H1 (cell line): ENCODE results near the gene RSKR. TPM values are rescaled to one million over a fixed set of nuclear protein-coding genes. Genes with fewer than 3 reads are reported as not detected.
A peak's percentile ranks its signal among the peaks of the same experiment; 100 is the strongest.

Source experiments
- FOSL1 ChIP-seq: IDR thresholded peaks from 2 replicates; pipeline ENCODE4 v1.6.1; 2011; ENCODE audit warnings: mild to moderate bottlenecking, low read depth, low read length, moderate library complexity; ENCODE audit not compliant: insufficient read depth
- KDM1A ChIP-seq: fragments of 200-600, 300-600 bp; sonication (generic); IDR thresholded peaks from 2 replicates; pipeline ENCODE4 v1.7.1; 2016; ENCODE audit warnings: mild to moderate bottlenecking, low read length, borderline replicate concordance
- POLR2A ChIP-seq, 2 experiments: IDR thresholded peaks; 1 replicate in 1 of 2; 2 replicates in 1 of 2; pipeline ENCODE4 v1.6.1; 2011; ENCODE audit warnings: low read depth in 2 of 2, low read length in 2 of 2, mild to moderate bottlenecking in 2 of 2; ENCODE audit errors: control extremely low read depth in 1 of 2
- RAD21 ChIP-seq, 2 experiments: IDR thresholded peaks in 1 of 2; conservative IDR thresholded peaks in 1 of 2; 2 replicates each; pipeline ENCODE4 v1.6.1; 2011; ENCODE audit warnings: low read depth in 2 of 2, low read length in 2 of 2, improper control_type of control experiment in 1 of 2, inconsistent platforms in 1 of 2, mild to moderate bottlenecking in 1 of 2, moderate library complexity in 1 of 2
- SIRT6 ChIP-seq: IDR thresholded peaks from one replicate; pipeline ENCODE4 v1.7.1; 2012; ENCODE audit warnings: low read length, inconsistent platforms
- SP1 ChIP-seq: IDR thresholded peaks from 2 replicates; pipeline ENCODE4 v1.6.1; 2011; ENCODE audit warnings: low read depth, low read length
- SP4 ChIP-seq: IDR thresholded peaks from 2 replicates; pipeline ENCODE4 v1.6.1; 2012; ENCODE audit warnings: low read length, inconsistent platforms
- TAF7 ChIP-seq: optimal IDR thresholded peaks from 2 replicates; pipeline ENCODE3; 2011; ENCODE audit warnings: low read depth, mild to moderate bottlenecking, inconsistent platforms, low read length, moderate library complexity, borderline replicate concordance
- polyA plus RNA-seq, 7 experiments: library from polyadenylated mRNA; depleted of rRNA in 3 of 7; stranded (reverse) in 5 of 7; unstranded in 2 of 7; fragments of >200 nt in 5 of 7; fragments of 200-250 nt in 2 of 7; gene quantifications; 1 replicate in 5 of 7; 2 replicates in 1 of 7; 4 replicates in 1 of 7; pipeline versions ENCODE4 v1.2.1 to v1.2.3, GENCODE V29; 2011 to 2013; ENCODE audit warnings: missing spikeins in 2 of 7, mixed read lengths in 2 of 7
- total RNA-seq: library from RNA; stranded (reverse); fragmentation: NEBNext Ultra II Directional; extraction: Animal tissue kit (Norgen Biotek cat#: 25700); gene quantifications from 2 replicates; pipeline ENCODE4 v1.2.1, GENCODE V29; 2021
- TF ChIP-seq, protein P1 (sequence below): fragments of 300-600 bp; sonication (generic); IDR thresholded peaks from 2 replicates; pipeline ENCODE4 v1.7.1; 2012; ENCODE audit warnings: low read length, moderate library complexity, mild to moderate bottlenecking, inconsistent platforms; ENCODE audit not compliant: insufficient replicate concordance

Gene RSKR
- total and polyA plus RNA-seq, 2 of the 8 experiments (the other 6 are each of a cell fraction or from before 2014, with no cell fraction given) = 24.1 to 28.5 TPM

GRCh38 chr17:28576758-28577465 lies 37.1 kb downstream of the RSKR start, which contains the start of gene ALDOC (continued):
- TF ChIP-seq SP1 (peak; percentile 87), FOSL1 (no peak), SP4 (peak; percentile 79), POLR2A (IDR thresholded peaks at IDR 0.05; ENCODE audit: control extremely low read depth in 1 of 2, low read depth in 2 of 2, low read length in 2 of 2) (peak; percentile 80 to 84), KDM1A (no peak), RAD21 (IDR thresholded peaks at IDR 0.05 in 1 of 2, conservative IDR thresholded peaks at IDR 0.05 in 1 of 2; ENCODE audit: low read depth in 2 of 2, low read length in 2 of 2) (no peak), TAF7 (peak; percentile 91), SIRT6 (no peak)
- TF ChIP-seq, protein P1, sequence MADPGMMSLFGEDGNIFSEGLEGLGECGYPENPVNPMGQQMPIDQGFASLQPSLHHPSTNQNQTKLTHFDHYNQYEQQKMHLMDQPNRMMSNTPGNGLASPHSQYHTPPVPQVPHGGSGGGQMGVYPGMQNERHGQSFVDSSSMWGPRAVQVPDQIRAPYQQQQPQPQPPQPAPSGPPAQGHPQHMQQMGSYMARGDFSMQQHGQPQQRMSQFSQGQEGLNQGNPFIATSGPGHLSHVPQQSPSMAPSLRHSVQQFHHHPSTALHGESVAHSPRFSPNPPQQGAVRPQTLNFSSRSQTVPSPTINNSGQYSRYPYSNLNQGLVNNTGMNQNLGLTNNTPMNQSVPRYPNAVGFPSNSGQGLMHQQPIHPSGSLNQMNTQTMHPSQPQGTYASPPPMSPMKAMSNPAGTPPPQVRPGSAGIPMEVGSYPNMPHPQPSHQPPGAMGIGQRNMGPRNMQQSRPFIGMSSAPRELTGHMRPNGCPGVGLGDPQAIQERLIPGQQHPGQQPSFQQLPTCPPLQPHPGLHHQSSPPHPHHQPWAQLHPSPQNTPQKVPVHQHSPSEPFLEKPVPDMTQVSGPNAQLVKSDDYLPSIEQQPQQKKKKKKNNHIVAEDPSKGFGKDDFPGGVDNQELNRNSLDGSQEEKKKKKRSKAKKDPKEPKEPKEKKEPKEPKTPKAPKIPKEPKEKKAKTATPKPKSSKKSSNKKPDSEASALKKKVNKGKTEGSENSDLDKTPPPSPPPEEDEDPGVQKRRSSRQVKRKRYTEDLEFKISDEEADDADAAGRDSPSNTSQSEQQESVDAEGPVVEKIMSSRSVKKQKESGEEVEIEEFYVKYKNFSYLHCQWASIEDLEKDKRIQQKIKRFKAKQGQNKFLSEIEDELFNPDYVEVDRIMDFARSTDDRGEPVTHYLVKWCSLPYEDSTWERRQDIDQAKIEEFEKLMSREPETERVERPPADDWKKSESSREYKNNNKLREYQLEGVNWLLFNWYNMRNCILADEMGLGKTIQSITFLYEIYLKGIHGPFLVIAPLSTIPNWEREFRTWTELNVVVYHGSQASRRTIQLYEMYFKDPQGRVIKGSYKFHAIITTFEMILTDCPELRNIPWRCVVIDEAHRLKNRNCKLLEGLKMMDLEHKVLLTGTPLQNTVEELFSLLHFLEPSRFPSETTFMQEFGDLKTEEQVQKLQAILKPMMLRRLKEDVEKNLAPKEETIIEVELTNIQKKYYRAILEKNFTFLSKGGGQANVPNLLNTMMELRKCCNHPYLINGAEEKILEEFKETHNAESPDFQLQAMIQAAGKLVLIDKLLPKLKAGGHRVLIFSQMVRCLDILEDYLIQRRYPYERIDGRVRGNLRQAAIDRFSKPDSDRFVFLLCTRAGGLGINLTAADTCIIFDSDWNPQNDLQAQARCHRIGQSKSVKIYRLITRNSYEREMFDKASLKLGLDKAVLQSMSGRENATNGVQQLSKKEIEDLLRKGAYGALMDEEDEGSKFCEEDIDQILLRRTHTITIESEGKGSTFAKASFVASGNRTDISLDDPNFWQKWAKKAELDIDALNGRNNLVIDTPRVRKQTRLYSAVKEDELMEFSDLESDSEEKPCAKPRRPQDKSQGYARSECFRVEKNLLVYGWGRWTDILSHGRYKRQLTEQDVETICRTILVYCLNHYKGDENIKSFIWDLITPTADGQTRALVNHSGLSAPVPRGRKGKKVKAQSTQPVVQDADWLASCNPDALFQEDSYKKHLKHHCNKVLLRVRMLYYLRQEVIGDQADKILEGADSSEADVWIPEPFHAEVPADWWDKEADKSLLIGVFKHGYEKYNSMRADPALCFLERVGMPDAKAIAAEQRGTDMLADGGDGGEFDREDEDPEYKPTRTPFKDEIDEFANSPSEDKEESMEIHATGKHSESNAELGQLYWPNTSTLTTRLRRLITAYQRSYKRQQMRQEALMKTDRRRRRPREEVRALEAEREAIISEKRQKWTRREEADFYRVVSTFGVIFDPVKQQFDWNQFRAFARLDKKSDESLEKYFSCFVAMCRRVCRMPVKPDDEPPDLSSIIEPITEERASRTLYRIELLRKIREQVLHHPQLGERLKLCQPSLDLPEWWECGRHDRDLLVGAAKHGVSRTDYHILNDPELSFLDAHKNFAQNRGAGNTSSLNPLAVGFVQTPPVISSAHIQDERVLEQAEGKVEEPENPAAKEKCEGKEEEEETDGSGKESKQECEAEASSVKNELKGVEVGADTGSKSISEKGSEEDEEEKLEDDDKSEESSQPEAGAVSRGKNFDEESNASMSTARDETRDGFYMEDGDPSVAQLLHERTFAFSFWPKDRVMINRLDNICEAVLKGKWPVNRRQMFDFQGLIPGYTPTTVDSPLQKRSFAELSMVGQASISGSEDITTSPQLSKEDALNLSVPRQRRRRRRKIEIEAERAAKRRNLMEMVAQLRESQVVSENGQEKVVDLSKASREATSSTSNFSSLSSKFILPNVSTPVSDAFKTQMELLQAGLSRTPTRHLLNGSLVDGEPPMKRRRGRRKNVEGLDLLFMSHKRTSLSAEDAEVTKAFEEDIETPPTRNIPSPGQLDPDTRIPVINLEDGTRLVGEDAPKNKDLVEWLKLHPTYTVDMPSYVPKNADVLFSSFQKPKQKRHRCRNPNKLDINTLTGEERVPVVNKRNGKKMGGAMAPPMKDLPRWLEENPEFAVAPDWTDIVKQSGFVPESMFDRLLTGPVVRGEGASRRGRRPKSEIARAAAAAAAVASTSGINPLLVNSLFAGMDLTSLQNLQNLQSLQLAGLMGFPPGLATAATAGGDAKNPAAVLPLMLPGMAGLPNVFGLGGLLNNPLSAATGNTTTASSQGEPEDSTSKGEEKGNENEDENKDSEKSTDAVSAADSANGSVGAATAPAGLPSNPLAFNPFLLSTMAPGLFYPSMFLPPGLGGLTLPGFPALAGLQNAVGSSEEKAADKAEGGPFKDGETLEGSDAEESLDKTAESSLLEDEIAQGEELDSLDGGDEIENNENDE = no peak
